PC-3 (cell line): ENCODE measurements around the gene MIPOL1. TPM values are rescaled to one million over a fixed set of nuclear protein-coding genes. Genes with fewer than 3 reads are reported as not detected.

Experiments
- ATAC-seq: fragments of 200-7000 bp; cut with Tn5 transposase; 2 replicates; pipeline ENCODE4 v1.9.1; 2020; ENCODE audit warnings: mild to moderate bottlenecking, moderate library complexity
- BruUV-seq: library from RNA; stranded (reverse); fragments of 400-500 nt; replicated peaks from 2 replicates; lab custom pipeline; 2021; lab: Mats Ljungman, UMichigan
- CTCF ChIA-PET: fragments of 300-600 bp; sonication (Branson Sonifier 250); formaldehyde crosslinking; loops from one replicate; lab custom pipeline; 2022; ENCODE audit warnings: antibody characterized with exemption; lab: Charles Lee
- POLR2A ChIA-PET: fragments of 300-600 bp; sonication (Branson Sonifier 250); formaldehyde crosslinking; loops from one replicate; lab custom pipeline; 2022; ENCODE audit warnings: antibody characterized with exemption; ENCODE audit not compliant: unreplicated experiment; lab: Charles Lee
- DNase-seq: peaks from one replicate; pipeline ENCODE4 v3.0.0-alpha.2; 2015
- H2AFZ ChIP-seq: fragments of 300-600 bp; sonication (generic); 2 replicates; pipeline ENCODE4 v1.6.0; 2016; ENCODE audit warnings: antibody characterized with exemption, low read length
- H3F3A ChIP-seq: fragments of 300-600 bp; sonication (generic); one replicate; pipeline ENCODE4 v1.6.0; 2017; ENCODE audit warnings: antibody characterized with exemption, low read length, control low read depth, mild to moderate bottlenecking; ENCODE audit not compliant: unreplicated experiment
- H3K27ac ChIP-seq: fragments of 300-600 bp; sonication (generic); 2 replicates; pipeline ENCODE4 v1.5.1; 2016; ENCODE audit warnings: mild to moderate bottlenecking, low read length
- H3K27me3 ChIP-seq: fragments of 300-600 bp; sonication (generic); 2 replicates; pipeline ENCODE4 v1.6.1; 2016; ENCODE audit warnings: low read length, mixed read lengths
- H3K36me3 ChIP-seq: fragments of 300-600 bp; sonication (generic); 2 replicates; pipeline ENCODE4 v1.6.1; 2016; ENCODE audit warnings: low read depth, mixed run types, low read length, mixed read lengths
- H3K4me1 ChIP-seq: fragments of 300-600 bp; sonication (generic); 2 replicates; pipeline ENCODE4 v1.5.1; 2016; ENCODE audit warnings: low read length; ENCODE audit not compliant: insufficient read depth
- H3K4me2 ChIP-seq: fragments of 300-600 bp; sonication (generic); 2 replicates; pipeline ENCODE4 v1.6.0; 2016; ENCODE audit warnings: low read length
- H3K4me3 ChIP-seq: fragments of 300-600 bp; sonication (generic); 2 replicates; pipeline ENCODE4 v1.5.1; 2016; ENCODE audit warnings: mild to moderate bottlenecking, low read length, mixed read lengths
- H3K79me2 ChIP-seq: fragments of 300-600 bp; sonication (generic); 2 replicates; pipeline ENCODE4 v1.6.1; 2017; ENCODE audit warnings: low read length, mixed read lengths
- H3K9ac ChIP-seq: fragments of 300-600 bp; sonication (generic); 2 replicates; pipeline ENCODE4 v1.6.0; 2016; ENCODE audit warnings: mild to moderate bottlenecking, low read length
- H3K9me2 ChIP-seq: fragments of 300-600 bp; sonication (generic); replicated peaks from 2 replicates; pipeline ENCODE4 v1.6.1; 2016; ENCODE audit warnings: mixed run types, low read length, mixed read lengths
- H3K9me3 ChIP-seq: fragments of 300-600 bp; sonication (generic); 2 replicates; pipeline ENCODE4 v1.6.1; 2016; ENCODE audit warnings: low read length, mixed read lengths
- H4K20me1 ChIP-seq: fragments of 300-600 bp; sonication (generic); 2 replicates; pipeline ENCODE4 v1.6.1; 2016; ENCODE audit warnings: low read length, mixed read lengths
- CTCF ChIP-seq: fragments of 300-600 bp; sonication (generic); conservative IDR thresholded peaks from 2 replicates; pipeline ENCODE4 v1.5.1; 2017; ENCODE audit warnings: antibody characterized with exemption, low read depth, mild to moderate bottlenecking, low read length
- EZH2 ChIP-seq: fragments of 300-600 bp; sonication (generic); IDR thresholded peaks from one replicate; pipeline ENCODE4 v1.6.1; 2017; ENCODE audit warnings: antibody characterized with exemption, mild to moderate bottlenecking, low read length; ENCODE audit not compliant: unreplicated experiment
- EZH2phosphoT487 ChIP-seq: fragments of 300-600 bp; sonication (generic); IDR thresholded peaks from 2 replicates; pipeline ENCODE4 v1.6.1; 2018; ENCODE audit warnings: mild to moderate bottlenecking, antibody characterized with exemption, low read length, borderline replicate concordance
- intact Hi-C: fragments of 100-400 bp; cut with micrococcal nuclease; formaldehyde crosslinking; loops from 2 replicates; pipeline ENCODE4 v1.9.0; 2023
- total RNA-seq: library from RNA; depleted of rRNA; stranded (reverse); fragments of >200 nt; gene quantifications from 2 replicates; pipeline ENCODE4 v1.2.3, GENCODE V29; 2014

MIPOL1 gene
- total RNA-seq, 1 experiment from 2014 or later: 22.5 TPM

- peaks cover 8% of the 10 kb centered on the region; the same call in 1 of the 2 replicates for H3K9me3 ChIP-seq
- ChIA-PET CTCF (no interaction called here), POLR2A (no interaction called here)
- DNase-seq: no peak
- no peak overlapping the region for H2AFZ ChIP-seq
- intact Hi-C loops: no loop called here
- no TSS peak for BruUV-seq
- H3K79me2 ChIP-seq: peaks cover 31% of the 10 kb centered on the region
- peaks cover 22% of the 10 kb centered on the region for H3K36me3 ChIP-seq
- H3K27me3 ChIP-seq: no peaks in the 10 kb centered on the region
- no peak overlapping the region for H3K4me2 ChIP-seq
- no peak overlapping the region for H3K27ac ChIP-seq
- TF ChIP-seq CTCF (no peak), EZH2phosphoT487 (no peak), EZH2 (no peak)
- H3K9ac ChIP-seq: no peak overlapping the region
- no peak overlapping the region for H3K4me3 ChIP-seq
- H4K20me1 ChIP-seq: no peaks in the 10 kb centered on the region
- H3F3A ChIP-seq: no peaks in the 10 kb centered on the region
- ATAC-seq: no peak
- H3K4me1 ChIP-seq: 0 out of 2 replicates have a peak, but pooled peaks cover 5% of the 10 kb centered on the region
- H3K9me2 ChIP-seq: no peaks in the 10 kb centered on the region
These were observed 12.7 kb downstream of the MIPOL1 start for GRCh38 chr14:37210448-37210847.

- Histone ChIP-seq H3K27ac (no peak overlapping the region), H3K36me3 (0 out of 2 replicates have a peak, but pooled peaks cover 5% of the 10 kb centered on the region), H3K4me2 (no peak overlapping the region), H3K9ac (no peak overlapping the region), H3K4me1 (0 out of 2 replicates have a peak, but pooled peaks cover 5% of the 10 kb centered on the region), H3K9me3 (no peaks in the 10 kb centered on the region), H3K79me2 (peaks cover 9% of the 10 kb centered on the region; the same call in 1 of the 2 replicates), H3K27me3 (no peaks in the 10 kb centered on the region), H3F3A (no peaks in the 10 kb centered on the region), H2AFZ (no peak overlapping the region), H3K4me3 (no peak overlapping the region), H3K9me2 (no peaks in the 10 kb centered on the region), H4K20me1 (no peaks in the 10 kb centered on the region)
- intact Hi-C loops: no loop called here
- TF ChIP-seq EZH2phosphoT487 (no peak), EZH2 (no peak), CTCF (no peak)
- ChIA-PET POLR2A (no interaction called here), CTCF (no interaction called here)
- ATAC-seq (no peak), DNase-seq (no peak)
- no TSS peak for BruUV-seq
These were observed 15.3 kb downstream of the MIPOL1 start for GRCh38 chr14:37213016-37213415.

- TF ChIP-seq EZH2phosphoT487: no peak
- TF ChIP-seq EZH2: no peak
- TF ChIP-seq CTCF: no peak
- Histone ChIP-seq H3K4me2 (no peak overlapping the region), H3K27me3 (no peaks in the 10 kb centered on the region), H3K4me3 (no peak overlapping the region), H3K36me3 (0 out of 2 replicates have a peak, but pooled peaks cover 5% of the 10 kb centered on the region), H3K9me2 (no peaks in the 10 kb centered on the region), H3K9ac (no peak overlapping the region), H3K9me3 (no peaks in the 10 kb centered on the region), H3K4me1 (0 out of 2 replicates have a peak, but pooled peaks cover 5% of the 10 kb centered on the region), H2AFZ (no peak overlapping the region), H3K27ac (no peak overlapping the region), H4K20me1 (no peaks in the 10 kb centered on the region), H3K79me2 (peaks cover 2% of the 10 kb centered on the region; the same call in 1 of the 2 replicates), H3F3A (no peaks in the 10 kb centered on the region)
- BruUV-seq: no TSS peak
- intact Hi-C loops: no loop called here
- ATAC-seq (no peak), DNase-seq (no peak)
- ChIA-PET CTCF (interaction anchor here (0.7 kb wide), 1 partner anchor 18 kb away, joined by 3 read pairs; no protein-coding TSS in a partner anchor), POLR2A (no interaction called here)
These were observed 17.6 kb downstream of the MIPOL1 start for GRCh38 chr14:37215345-37215744.
